Measurements from ENCODE around the gene GSDME. TPM values are rescaled to one million over a fixed set of nuclear protein-coding genes. Genes with fewer than 3 reads are reported as not detected.

The GSDME gene
- polyA plus RNA-seq, 1 of the 3 experiments (the other 2 are of a cell fraction), result 109 TPM

- TF ChIP-seq USF2 (IDR thresholded peaks at IDR 0.05; ENCODE audit: borderline replicate concordance, low read depth, low read length) (no peak), YY1 (IDR thresholded peaks at IDR 0.05; ENCODE audit: low read depth) (0 out of 2 replicates have a peak, but pooled peaks have one; percentile 13), SMC3 (IDR thresholded peaks at IDR 0.05; ENCODE audit: low read depth, low read length) (no peak), IRF3 (IDR thresholded peaks at IDR 0.05; ENCODE audit: low read depth, low read length) (no peak), POLR2AphosphoS5 (IDR thresholded peaks at IDR 0.05; ENCODE audit: low read depth, low read length) (peak; percentile 80; the same call in 1 of the 2 replicates), ZBTB33 (IDR thresholded peaks at IDR 0.05; ENCODE audit: borderline replicate concordance, low read depth) (0 out of 2 replicates have a peak, but pooled peaks have one; percentile 43)
These were observed 15.4 kb downstream of the GSDME start (continued) for GRCh38 chr7:24741679-24742505.

GRCh38 chr7:24740871-24741270, 16.4 kb downstream of the GSDME start:
- H3K4me1 ChIP-seq (ENCODE audit: control insufficient read depth in 1 of 2, insufficient read depth in 2 of 2, low read depth in 1 of 2, low read length in 1 of 2), result peaks cover 3 to 10% of the 10 kb centered on the region in 2 experiments; a peak in 2 of 4 replicates
- H3K9me3 ChIP-seq, result peaks cover 11% of the 10 kb centered on the region
- no peak overlapping the region for H3K9ac ChIP-seq
- peaks cover 19 to 44% of the 10 kb centered on the region in 2 experiments for H3K36me3 ChIP-seq (replicated peaks in 1 of 2; ENCODE audit: control insufficient read depth in 1 of 2, insufficient read depth in 2 of 2, low read length in 1 of 2)
- H4K20me1 ChIP-seq (ENCODE audit: insufficient read depth), result no peaks in the 10 kb centered on the region
- H3K27me3 ChIP-seq (ENCODE audit: insufficient read depth), result no peaks in the 10 kb centered on the region
- peaks cover 13% of the 10 kb centered on the region for H3F3A ChIP-seq (replicated peaks; ENCODE audit: insufficient read depth)
- no peaks in the 10 kb centered on the region for H3K9me2 ChIP-seq
- ChIA-PET POLR2A (interaction anchor here (0.6 kb wide), 1 partner anchor 13 kb away, joined by 3 read pairs; no protein-coding TSS in a partner anchor), CTCF (interaction anchor here (1.2 to 1.9 kb wide), 3 partner anchors 10 to 71 kb away, joined by 3 to 7 read pairs (median 5); no protein-coding TSS in a partner anchor)
- no peak overlapping the region for H3K4me2 ChIP-seq
- peak overlapping the region in 1 of 2 experiments; percentile 74; a peak in 3 of 4 replicates for H3K27ac ChIP-seq (ENCODE audit: low read depth in 2 of 2, low read length in 1 of 2)
- peaks cover 46% of the 10 kb centered on the region; the same call in 1 of the 2 replicates for H3K79me2 ChIP-seq (ENCODE audit: insufficient read depth)
- WGBS (ENCODE audit: low lambda C conversion rate), result 96% methylated on average over 9 of the region's 9 CpGs
- no peak overlapping the region for H3K4me3 ChIP-seq (ENCODE audit: low read depth in 2 of 2, low read length in 1 of 2)
- no peak overlapping the region for H2AFZ ChIP-seq (ENCODE audit: low read depth)
- DNase-seq, result no peak
- TF ChIP-seq RAD21 (IDR thresholded peaks at IDR 0.05; ENCODE audit: low read length) (no peak), USF1 (IDR thresholded peaks at IDR 0.05; ENCODE audit: borderline replicate concordance, low read depth) (no peak), REST (IDR thresholded peaks at IDR 0.05; ENCODE audit: low read depth, low read length) (no peak), MAX (IDR thresholded peaks at IDR 0.05; ENCODE audit: low read depth) (no peak), SIN3A (IDR thresholded peaks at IDR 0.05; ENCODE audit: borderline replicate concordance, low read depth, low read length) (no peak), TCF12 (IDR thresholded peaks at IDR 0.05) (no peak), TEAD4 (IDR thresholded peaks at IDR 0.05; ENCODE audit: borderline replicate concordance, insufficient read depth) (no peak), CHD2 (IDR thresholded peaks at IDR 0.05; ENCODE audit: low read length, partially characterized antibody) (no peak), PBX3 (IDR thresholded peaks at IDR 0.05) (no peak), RFX5 (IDR thresholded peaks at IDR 0.05; ENCODE audit: low read length) (no peak), RXRA (IDR thresholded peaks at IDR 0.05; ENCODE audit: borderline replicate concordance, low read depth) (no peak), USF2 (IDR thresholded peaks at IDR 0.05; ENCODE audit: borderline replicate concordance, low read depth, low read length) (no peak)
